NK-92 (cell line): ENCODE measurements around the gene P3H3.
"Not testable (repeated sequence)": the region's sequence is repeated elsewhere in the genome, so short reads cannot be mapped to it uniquely, and the experiment has no call there.

Source experiments
- DNase-seq: peaks from one replicate; lab custom pipeline; 2025; ENCODE audit not compliant: unreplicated experiment; lab: John Stamatoyannopoulos, UW

The P3H3 gene

DNA sequence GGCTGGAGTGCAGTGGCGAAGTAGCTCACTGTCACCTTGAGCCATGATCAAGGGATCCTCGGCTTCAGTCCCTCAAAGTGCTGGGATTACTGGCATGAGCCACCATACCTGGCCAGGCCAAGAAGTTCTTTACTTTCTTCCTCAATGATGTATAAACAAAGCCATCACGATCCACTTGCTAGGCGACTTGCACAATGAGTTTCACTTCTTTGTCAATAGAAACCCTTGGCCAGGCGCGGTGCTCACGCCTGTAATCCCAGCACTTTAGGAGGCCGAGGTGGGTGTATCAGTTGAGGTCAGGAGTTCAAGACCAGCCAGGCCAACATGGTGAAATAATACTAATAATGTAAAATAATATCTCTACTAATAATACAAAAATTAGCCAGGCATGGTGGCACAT, 59.3 kb downstream of the P3H3 start:
- no peak for DNase-seq

DNA sequence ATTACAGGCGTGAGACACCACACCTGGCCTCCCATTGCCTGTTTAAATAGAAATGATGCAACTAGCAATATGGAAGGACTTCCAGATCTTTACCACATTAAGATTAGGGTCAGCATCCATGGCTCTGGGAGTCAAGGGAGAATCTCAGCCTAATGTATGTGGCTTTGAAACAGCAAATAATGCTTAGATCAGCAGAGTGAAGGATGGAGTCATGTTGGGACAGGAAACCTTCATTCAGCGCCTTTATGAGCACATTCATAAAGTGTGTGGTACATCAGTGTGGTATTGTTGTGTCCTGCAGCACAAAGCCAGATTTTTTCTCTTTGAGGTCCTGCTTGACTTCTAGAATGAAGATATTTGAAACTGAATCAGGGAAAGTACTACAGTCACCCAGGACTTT, 60.2 kb downstream of the P3H3 start:
- DNase-seq: no peak

DNA sequence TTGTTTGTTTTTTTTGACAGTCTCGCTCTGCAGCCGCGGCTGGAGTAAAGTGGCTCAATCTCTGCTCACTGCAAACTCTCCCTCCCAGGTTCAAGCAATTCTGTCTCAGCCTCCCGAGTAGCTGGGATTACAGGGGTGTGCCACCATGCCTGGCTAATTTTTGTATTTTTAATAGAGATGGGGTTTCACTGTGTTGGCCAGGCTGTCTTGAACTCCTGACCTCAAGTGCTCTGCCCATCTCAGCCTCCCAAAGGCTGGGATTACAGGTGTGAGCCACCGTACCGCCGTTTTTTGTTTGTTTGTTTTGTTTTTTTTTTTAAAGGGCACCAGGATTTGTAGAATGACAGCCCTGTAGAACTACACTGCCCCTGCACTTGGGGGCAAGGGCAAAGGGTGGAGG, 60.6 kb downstream of the P3H3 start:
- not testable (repeated sequence) for DNase-seq
